Suprapubic skin (tissue), 3 donors: ENCODE results near the gene PTPRM.

Experiments
- CTCF ChIP-seq, 2 donors: fragments of 200-600 bp in 1 of 2; fragments of 450-650 bp in 1 of 2; sonication (generic) in 1 of 2; IDR thresholded peaks; one replicate each; pipeline ENCODE4 v1.5.1; 2016 to 2019; ENCODE audit warnings: antibody characterized with exemption in 2 of 2, mild to moderate bottlenecking in 1 of 2, moderate library complexity in 1 of 2
- POLR2A ChIP-seq, 2 donors: fragments of 450-650 bp; IDR thresholded peaks; one replicate each; pipeline ENCODE4 v1.6.1; 2017; ENCODE audit warnings: antibody characterized with exemption in 2 of 2, mild to moderate bottlenecking in 2 of 2, moderate library complexity in 2 of 2

- no peak for TF ChIP-seq POLR2A (IDR thresholded peaks at IDR 0.05)
- no peak for TF ChIP-seq CTCF (IDR thresholded peaks at IDR 0.05)
These were observed 181.9 kb downstream of the PTPRM start for GRCh38 chr18:7749008-7749405.
